Astrocyte (in vitro differentiated cells and primary cell): ENCODE measurements around the gene ACACA. TPM values are rescaled to one million over a fixed set of nuclear protein-coding genes. Genes with fewer than 3 reads are reported as not detected.

Experiments
- DNase-seq: peaks from one replicate; pipeline ENCODE4 v3.0.0-alpha.2; 2010; ENCODE audit warnings: low read depth
- FAIRE-seq: peaks from 2 replicates; lab custom pipeline; 2011; peaks lifted over from hg19 to GRCh38; lab: Jason Lieb, UNC
- H2AFZ ChIP-seq: 2 replicates; pipeline ENCODE4 v1.6.0; 2012; ENCODE audit warnings: low read depth, low read length, inconsistent platforms
- H3K27ac ChIP-seq: 2 replicates; pipeline ENCODE4 v1.5.1; 2011; ENCODE audit warnings: low read depth, low read length, inconsistent platforms
- H3K27me3 ChIP-seq: 2 replicates; pipeline ENCODE4 v1.6.0; 2011; ENCODE audit warnings: low read length, inconsistent platforms; ENCODE audit not compliant: insufficient read depth
- H3K36me3 ChIP-seq: 2 replicates; pipeline ENCODE4 v1.5.1; 2011; ENCODE audit warnings: low read length, inconsistent platforms; ENCODE audit not compliant: insufficient read depth
- H3K4me1 ChIP-seq: 2 replicates; pipeline ENCODE4 v1.5.1; 2011; ENCODE audit warnings: low read length, inconsistent platforms; ENCODE audit not compliant: insufficient read depth
- H3K4me2 ChIP-seq: 2 replicates; pipeline ENCODE4 v1.6.0; 2012; ENCODE audit warnings: low read length, inconsistent platforms
- H3K4me3 ChIP-seq: 2 replicates; pipeline ENCODE4 v1.5.1; 2011; ENCODE audit warnings: low read depth, mild to moderate bottlenecking, low read length, inconsistent platforms; ENCODE audit not compliant: insufficient read depth
- H3K79me2 ChIP-seq: 2 replicates; pipeline ENCODE4 v1.6.0; 2012; ENCODE audit warnings: mild to moderate bottlenecking, low read length, inconsistent platforms; ENCODE audit not compliant: insufficient read depth
- H3K9ac ChIP-seq: 2 replicates; pipeline ENCODE4 v1.6.0; 2012; ENCODE audit warnings: mild to moderate bottlenecking, low read length, inconsistent platforms
- H3K9me3 ChIP-seq: 2 replicates; pipeline ENCODE4 v1.5.1; 2012; ENCODE audit warnings: low read depth, mild to moderate bottlenecking, low read length, inconsistent platforms; ENCODE audit not compliant: insufficient read depth
- H4K20me1 ChIP-seq: 2 replicates; pipeline ENCODE4 v1.6.0; 2012; ENCODE audit warnings: low read length, inconsistent platforms; ENCODE audit not compliant: insufficient read depth
- H3K27ac Mint-ChIP-seq: one replicate; pipeline ENCODE4 v1.8.0; 2021; ENCODE audit warnings: mild to moderate bottlenecking, mixed read lengths; ENCODE audit not compliant: unreplicated experiment
- H3K27me3 Mint-ChIP-seq: one replicate; pipeline ENCODE4 v1.8.0; 2021; ENCODE audit warnings: low read depth, mixed read lengths; ENCODE audit not compliant: unreplicated experiment
- H3K36me3 Mint-ChIP-seq: one replicate; pipeline ENCODE4 v1.8.0; 2021; ENCODE audit warnings: low read depth, mixed read lengths; ENCODE audit not compliant: unreplicated experiment
- H3K4me1 Mint-ChIP-seq: one replicate; pipeline ENCODE4 v1.8.0; 2021; ENCODE audit warnings: low read depth, mixed read lengths; ENCODE audit not compliant: unreplicated experiment
- H3K4me3 Mint-ChIP-seq: one replicate; pipeline ENCODE4 v1.8.0; 2021; ENCODE audit warnings: mild to moderate bottlenecking, moderate library complexity, mixed read lengths; ENCODE audit not compliant: unreplicated experiment
- H3K9me3 Mint-ChIP-seq: one replicate; pipeline ENCODE4 v1.8.0; 2021; ENCODE audit warnings: mild to moderate bottlenecking, mixed read lengths; ENCODE audit not compliant: unreplicated experiment
- CTCF ChIP-seq: IDR thresholded peaks from 2 replicates; pipeline ENCODE4 v1.5.1; 2011; ENCODE audit warnings: low read depth, mild to moderate bottlenecking, inconsistent platforms, low read length, moderate library complexity; ENCODE audit not compliant: insufficient read depth
- EZH2 ChIP-seq: IDR thresholded peaks from 2 replicates; pipeline ENCODE4 v1.6.1; 2012; ENCODE audit warnings: mild to moderate bottlenecking, low read length, inconsistent platforms; ENCODE audit not compliant: insufficient read depth
- total RNA-seq: library from RNA; stranded (reverse); gene quantifications from 2 replicates; pipeline ENCODE4 v1.2.1, GENCODE V29; 2021

Gene ACACA
- total RNA-seq, 1 donor from 2014 or later: 88.3 TPM

DNA sequence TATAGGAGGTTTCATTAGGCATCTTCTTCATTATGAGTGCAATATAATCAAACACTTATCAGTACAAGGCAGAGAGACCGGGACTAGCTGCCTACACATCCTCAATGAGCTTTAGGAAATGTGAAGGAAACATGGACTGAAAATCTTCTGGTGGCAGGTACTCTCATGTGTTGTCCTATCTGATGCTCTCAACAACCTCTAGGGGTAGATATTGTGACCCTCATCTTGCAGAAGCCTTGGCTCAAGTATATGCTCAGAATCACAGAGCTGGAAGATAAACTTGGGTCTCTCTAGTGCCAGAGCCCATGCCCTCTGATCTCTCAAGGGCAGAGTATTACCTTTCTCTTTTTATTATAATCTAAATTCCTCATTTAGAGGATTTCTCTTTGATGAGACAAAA is 212.4 kb downstream of the ACACA start:
- Mint-ChIP-seq H3K4me3 (no peak overlapping the region), H3K9me3 (no peaks in the 10 kb centered on the region), H3K27me3 (no peaks in the 10 kb centered on the region), H3K36me3 (peaks cover 8% of the 10 kb centered on the region), H3K27ac (no peak overlapping the region), H3K4me1 (peaks cover 6% of the 10 kb centered on the region)
- Histone ChIP-seq H3K27me3 (no peaks in the 10 kb centered on the region), H3K4me1 (peaks cover 7% of the 10 kb centered on the region), H3K36me3 (peaks cover 6% of the 10 kb centered on the region), H3K9me3 (no peaks in the 10 kb centered on the region), H2AFZ (no peak overlapping the region), H4K20me1 (no peaks in the 10 kb centered on the region), H3K9ac (no peak overlapping the region), H3K79me2 (no peaks in the 10 kb centered on the region), H3K27ac (no peak overlapping the region), H3K4me3 (no peak overlapping the region), H3K4me2 (no peak overlapping the region)
- TF ChIP-seq EZH2: no peak
- TF ChIP-seq CTCF: no peak
- no peak for DNase-seq
- no peak for FAIRE-seq

- Histone ChIP-seq H3K4me2 (peak overlapping the region; percentile 5), H4K20me1 (no peaks in the 10 kb centered on the region), H3K4me1 (peaks cover 7% of the 10 kb centered on the region), H3K9ac (no peak overlapping the region), H3K36me3 (peaks cover 18% of the 10 kb centered on the region), H3K4me3 (no peak overlapping the region), H3K27me3 (no peaks in the 10 kb centered on the region), H2AFZ (no peak overlapping the region), H3K79me2 (no peaks in the 10 kb centered on the region), H3K9me3 (no peaks in the 10 kb centered on the region), H3K27ac (no peak overlapping the region)
- TF ChIP-seq CTCF (no peak), EZH2 (no peak)
- no peak overlapping the region for H3K27ac Mint-ChIP-seq
- FAIRE-seq: no peak
- no peaks in the 10 kb centered on the region for H3K27me3 Mint-ChIP-seq
- H3K4me3 Mint-ChIP-seq: no peak overlapping the region
- H3K36me3 Mint-ChIP-seq: peaks cover 11% of the 10 kb centered on the region
- DNase-seq: peak; percentile 62
- H3K9me3 Mint-ChIP-seq: no peaks in the 10 kb centered on the region
- peaks cover 6% of the 10 kb centered on the region for H3K4me1 Mint-ChIP-seq
These were observed 215.4 kb downstream of the ACACA start for GRCh38 chr17:37191219-37191618.

- TF ChIP-seq EZH2: no peak
- no peak for TF ChIP-seq CTCF
- peaks cover 14% of the 10 kb centered on the region for H3K36me3 ChIP-seq
- no peaks in the 10 kb centered on the region for H4K20me1 ChIP-seq
- no peak overlapping the region for H3K9ac ChIP-seq
- H3K4me1 ChIP-seq: peaks cover 7% of the 10 kb centered on the region
- H3K4me3 ChIP-seq: no peak overlapping the region
- H2AFZ ChIP-seq: no peak overlapping the region
- Mint-ChIP-seq H3K4me1 (peaks cover 5% of the 10 kb centered on the region), H3K36me3 (peaks cover 11% of the 10 kb centered on the region), H3K4me3 (no peak overlapping the region), H3K27me3 (no peaks in the 10 kb centered on the region), H3K9me3 (no peaks in the 10 kb centered on the region), H3K27ac (no peak overlapping the region)
- H3K4me2 ChIP-seq: no peak overlapping the region
- FAIRE-seq (no peak), DNase-seq (no peak)
- no peak overlapping the region for H3K27ac ChIP-seq
- H3K9me3 ChIP-seq: no peaks in the 10 kb centered on the region
- H3K27me3 ChIP-seq: no peaks in the 10 kb centered on the region
- H3K79me2 ChIP-seq: no peaks in the 10 kb centered on the region
These were observed 216.1 kb downstream of the ACACA start for GRCh38 chr17:37190493-37190892.
